NCI-H2081 treated with DMSO at 0.1 percent for 48 hours (cell line): ENCODE measurements around the gene IFI27.

Experiments used
- DNase-seq: peaks from one replicate; lab custom pipeline; 2025; lab: John Stamatoyannopoulos, UW

IFI27 gene

DNA sequence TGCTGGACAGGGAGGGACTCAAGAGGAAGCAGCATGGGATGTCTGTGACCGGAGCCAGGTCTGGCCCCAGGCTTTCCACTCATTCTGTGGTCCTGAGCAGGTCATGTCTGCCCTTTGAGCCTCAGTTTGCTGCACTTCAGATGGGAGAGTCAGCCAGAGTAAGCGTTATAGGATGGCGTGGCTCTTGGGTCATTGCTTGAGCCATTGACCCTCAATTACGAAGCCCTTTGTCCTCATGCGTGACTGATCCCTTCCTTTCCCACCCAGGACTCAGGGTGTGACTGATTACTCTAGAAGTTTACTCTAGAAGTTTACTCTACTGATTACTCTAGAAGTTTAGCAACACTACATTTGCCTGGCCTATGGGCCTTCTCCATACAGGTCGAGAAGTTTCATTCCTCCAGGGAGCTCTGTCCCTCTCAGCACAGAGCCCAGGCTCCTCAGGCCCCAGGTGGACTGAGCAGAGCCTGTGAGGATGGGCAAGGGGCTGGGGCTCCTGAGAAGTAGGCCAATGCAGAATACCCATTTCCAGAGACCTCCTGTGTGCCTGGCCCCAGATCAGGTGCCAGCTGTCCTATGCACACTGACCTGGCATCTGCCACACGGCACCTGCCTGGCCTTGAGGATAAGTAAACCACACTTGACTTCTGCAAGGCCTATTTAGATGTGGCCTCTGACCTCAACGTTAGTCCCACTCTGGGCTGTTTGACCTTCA is 7.6 kb upstream of the IFI27 start:
- DNase-seq: no peak

DNA sequence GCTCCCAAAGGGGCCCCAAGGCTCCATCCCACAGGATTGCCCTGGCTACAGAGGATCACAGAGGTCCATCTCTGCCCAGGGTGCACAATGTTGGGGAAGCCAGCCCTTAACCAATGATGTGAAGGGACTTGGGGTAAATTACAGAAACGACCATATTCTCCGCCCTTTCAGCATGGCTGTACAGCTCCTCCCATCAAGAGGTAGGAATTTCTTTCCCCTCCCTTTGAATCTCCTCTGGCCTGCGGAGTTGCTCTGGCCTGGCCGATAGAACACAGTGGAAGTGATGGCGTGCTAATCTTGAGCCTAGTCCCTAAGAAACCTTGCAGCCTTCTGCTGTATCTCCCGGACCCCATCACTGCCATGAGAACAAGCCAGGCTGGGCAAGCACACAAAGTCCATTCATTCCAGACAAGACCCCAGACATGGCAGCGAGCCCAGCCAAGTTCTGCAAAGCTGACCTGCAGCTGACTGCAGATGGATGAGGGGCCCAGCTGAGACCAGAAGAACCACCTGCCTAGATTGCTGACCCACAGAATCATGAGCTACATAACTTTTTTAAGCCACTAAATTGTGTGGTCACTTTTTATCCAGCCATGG is 6.9 kb upstream of the IFI27 start:
- DNase-seq: no peak

DNA sequence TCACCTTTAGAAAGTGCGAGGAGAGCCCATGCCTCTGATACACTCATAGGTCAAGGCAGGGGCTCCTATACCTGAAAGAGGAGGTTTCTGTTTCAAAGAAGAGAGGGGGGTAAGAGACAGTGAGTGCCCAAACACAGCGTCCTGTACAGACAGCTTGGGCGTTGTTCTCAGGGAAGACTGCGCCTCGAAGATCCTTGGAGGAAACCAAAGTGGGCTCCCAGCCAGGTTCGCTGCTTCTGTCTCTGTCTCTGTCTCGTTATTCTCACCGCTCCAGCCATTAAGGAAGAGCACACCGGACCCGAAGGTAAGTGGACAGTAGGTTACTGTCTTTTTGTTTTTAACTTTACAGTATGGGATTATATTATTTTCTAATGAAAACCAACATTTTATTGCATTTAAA is 5.8 kb upstream of the IFI27 start:
- DNase-seq: no peak

DNA sequence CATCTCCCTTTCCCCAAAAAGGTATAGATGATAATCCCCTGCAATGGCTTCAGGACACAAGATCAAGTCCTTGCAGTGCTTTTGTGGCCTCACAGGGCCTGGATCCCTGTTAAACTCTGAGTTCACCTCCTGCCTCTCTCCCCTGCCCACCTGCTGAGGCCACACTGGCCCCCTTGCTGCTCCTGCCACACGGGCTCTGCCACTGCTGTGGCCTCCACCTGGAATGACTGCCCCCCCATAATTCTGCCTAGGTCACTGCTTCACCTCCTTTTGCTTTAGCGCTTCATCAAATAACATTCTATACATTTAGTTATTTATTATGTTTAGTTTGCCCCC is 653 bp upstream of the IFI27 start:
- DNase-seq: no peak

DNA sequence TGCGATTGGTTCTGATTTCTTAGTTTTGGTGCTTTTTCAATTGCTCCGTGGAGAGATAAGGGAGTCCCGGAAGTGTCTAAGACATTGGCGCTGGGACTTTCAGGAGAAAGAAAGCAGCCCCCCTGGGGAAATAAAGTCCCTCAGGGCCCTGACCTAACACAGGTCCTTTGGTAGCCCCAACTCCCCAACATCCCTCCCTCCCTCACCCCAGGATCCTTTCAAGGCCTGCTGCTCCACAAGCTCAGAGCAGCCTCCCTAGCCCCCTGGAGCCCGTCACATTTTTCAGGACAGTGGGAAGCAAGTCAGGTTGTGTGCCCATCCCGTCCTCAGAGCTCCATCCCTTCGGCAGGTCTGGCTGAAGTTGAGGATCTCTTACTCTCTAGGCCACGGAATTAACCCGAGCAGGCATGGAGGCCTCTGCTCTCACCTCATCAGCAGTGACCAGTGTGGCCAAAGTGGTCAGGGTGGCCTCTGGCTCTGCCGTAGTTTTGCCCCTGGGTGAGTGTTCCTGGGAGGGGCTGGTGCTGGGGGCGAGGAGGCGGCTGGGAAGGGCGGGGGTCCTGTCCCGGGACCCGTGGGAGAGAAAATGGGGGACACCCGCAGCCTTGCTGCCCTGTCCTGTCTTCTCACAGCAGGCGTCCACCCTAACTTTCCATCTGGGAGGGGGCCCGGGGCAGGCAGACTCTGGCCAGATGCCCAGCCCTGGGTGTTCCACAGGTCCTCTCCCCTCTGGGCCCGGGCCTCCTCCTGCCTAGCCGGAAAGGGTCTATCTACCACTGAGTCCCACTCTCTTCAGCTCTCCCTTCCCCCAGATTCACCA is 950 bp downstream of the IFI27 start:
- DNase-seq: no peak

DNA sequence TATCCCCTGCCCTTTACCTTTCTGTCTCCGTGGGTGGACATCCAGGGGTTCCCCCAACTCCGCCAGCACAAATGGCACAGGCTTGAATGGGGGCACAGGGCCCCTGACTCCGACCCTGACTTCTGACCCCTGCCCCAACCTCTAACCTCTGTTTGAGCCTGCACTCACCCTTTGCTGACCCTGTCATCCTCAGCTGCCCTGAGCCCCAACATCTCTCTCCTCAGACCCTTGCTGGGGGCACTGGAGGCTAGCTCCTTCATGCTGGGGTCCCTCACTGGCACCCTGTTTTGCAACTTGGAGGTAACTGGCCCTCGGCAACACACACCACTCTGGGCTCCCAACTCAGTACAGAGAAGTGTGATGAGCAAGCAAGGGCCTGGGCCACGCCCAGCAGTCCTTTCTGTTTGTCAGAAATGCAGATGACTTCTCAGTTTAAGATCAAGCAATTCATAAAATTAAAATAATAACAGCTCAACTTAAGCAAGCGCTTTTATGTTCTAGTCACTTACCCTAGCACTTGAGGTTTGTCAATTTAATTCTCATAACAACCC is 2.1 kb downstream of the IFI27 start:
- no peak for DNase-seq

DNA sequence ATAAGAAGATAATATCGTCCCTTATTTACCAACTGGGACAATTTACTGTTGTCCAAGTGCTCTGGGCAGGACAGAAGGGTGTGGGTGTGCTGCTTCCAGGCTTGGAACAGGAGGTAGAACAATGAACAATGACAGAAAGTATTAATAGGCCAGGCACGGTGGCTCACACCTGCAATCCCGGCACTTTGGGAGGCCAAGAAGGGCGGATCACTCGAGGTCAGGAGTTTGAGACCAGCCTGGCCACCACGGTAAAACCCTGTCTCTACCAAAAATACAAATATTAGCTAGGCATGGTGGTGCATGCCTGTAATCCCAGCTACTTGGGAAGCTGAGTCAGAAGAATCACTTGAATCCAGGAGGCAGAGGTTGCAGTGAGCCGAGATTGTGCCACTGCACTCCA is 2.5 kb downstream of the IFI27 start:
- DNase-seq: no peak

DNA sequence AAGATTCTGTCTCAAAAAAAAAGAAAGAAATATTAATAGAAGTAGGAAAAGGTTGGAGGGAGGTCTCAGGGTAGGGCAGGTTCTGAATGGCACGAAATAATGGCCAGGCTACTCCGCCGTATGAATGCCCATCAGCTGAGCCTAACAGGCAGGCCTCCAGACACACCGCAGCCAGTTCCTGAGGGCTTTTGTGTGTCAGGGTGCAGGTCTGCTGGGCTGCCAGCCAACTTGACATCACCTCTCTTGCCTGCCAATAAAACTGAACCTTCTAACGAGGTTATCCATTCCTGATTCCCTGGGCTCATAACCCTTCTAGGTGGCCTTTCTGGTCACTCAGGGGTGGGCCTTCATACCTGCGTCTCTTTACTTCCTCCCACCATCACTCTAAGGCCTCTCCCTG is 3.0 kb downstream of the IFI27 start:
- DNase-seq: no peak

DNA sequence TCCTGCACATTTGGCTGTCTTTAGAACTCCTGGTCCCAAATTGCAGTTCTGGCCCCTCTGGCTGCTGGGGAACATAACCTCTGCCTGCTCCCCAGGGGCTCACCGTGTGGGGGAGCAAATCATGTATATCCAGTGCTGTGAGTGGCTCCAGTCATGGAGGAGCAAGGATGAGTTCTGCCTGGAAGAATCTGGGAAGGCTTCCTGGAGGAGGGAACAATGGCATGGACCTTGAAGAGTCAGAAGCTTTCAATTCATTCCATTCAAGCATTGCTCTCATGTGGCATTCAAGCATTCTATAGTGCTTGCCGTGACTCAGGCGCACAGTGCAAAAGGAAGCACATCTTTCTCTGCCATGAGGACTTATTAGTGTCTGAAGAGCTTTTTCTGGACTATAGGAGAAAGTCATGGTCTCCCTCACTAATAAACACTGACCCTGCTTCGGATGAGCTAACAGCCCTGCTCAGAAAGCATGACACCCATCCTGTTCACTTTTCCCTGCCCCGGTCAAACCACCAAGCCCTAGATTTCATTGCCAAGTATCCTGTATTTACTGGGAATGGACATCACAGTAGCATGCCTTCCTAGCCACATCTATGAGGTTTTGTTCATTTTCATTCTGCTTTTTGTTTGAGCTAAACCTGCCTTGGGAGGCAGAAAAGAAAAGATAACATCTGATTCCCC is 3.5 kb downstream of the IFI27 start:
- no peak for DNase-seq

DNA sequence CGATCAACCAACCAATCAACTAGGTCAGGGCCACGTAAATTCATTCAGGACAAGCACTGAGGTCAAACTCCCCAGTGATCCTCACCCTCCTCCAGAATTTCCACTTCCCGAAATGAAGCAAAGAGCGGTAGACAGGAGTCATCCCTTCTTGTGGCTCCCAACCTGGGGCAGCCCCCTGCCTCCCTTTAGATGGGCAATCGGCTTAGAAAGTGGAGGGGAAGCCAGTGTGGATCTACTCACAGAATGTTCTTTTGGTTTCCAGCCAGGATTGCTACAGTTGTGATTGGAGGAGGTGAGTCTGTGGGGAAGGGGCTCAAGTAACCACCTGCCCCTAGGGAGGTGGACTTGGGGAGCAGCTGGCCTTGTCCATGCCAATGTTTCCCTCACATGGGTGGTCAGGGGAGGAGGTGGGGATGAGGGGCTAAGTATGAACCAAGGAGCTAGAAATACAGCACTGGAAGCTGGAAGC is 4.1 kb downstream of the IFI27 start:
- no peak for DNase-seq

DNA sequence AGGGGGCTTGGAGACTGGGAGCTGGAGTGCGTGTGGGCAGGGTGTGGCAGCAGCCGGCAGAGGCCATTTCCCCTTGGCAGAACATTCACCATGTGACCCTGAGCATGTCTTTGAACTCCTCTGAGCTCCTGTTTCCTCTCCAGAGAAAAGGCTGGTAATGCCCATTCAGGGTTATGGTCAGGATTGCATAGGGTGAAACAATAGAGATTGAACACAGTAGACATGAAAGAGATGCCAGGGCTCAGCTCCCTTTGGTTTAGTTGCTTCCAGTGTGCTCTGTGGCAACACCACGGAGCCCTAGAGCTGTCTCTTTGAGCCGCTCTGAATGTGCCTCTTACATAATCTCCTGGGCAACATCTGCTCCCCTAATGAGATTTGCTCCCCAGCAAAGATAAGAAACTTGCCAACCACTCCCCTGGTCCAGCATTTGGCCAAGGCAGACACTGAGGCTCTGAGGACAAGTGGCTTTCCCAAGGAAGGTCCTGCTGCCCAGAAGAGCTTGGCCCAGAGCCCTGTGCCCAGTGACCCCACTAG is 4.6 kb downstream of the IFI27 start:
- no peak for DNase-seq

DNA sequence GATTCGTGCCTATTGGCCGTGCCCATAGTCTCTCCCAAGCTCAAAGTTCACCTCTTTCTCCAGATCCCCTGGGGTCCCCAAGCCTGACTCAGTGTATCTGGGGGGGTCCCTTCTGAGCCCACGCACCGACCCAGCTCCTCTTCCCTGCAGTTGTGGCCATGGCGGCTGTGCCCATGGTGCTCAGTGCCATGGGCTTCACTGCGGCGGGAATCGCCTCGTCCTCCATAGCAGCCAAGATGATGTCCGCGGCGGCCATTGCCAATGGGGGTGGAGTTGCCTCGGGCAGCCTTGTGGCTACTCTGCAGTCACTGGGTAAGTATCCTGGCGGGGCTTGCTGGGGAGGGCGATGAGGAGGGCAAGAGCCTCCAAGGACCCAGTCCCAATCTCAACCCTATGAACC is 5.1 kb downstream of the IFI27 start:
- no peak for DNase-seq

DNA sequence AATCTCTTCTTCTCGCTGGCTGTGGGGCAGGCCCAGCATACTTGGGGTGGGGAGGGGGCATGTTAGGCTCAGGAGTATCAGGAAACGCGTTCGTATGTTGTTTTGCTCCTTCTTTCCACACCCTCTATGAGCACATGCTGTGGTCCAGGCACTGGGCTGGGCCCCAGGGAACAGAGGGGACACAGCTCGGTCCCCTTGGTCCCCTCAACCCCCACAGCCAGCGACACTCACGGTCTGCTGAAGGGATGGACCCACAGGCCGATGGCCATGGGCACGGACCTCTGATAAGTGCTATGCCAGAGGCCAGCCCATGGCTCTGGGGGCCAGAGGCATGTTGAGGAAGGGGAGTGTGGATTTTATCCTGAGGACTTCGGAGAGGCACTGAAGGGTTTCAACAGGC is 6.2 kb downstream of the IFI27 start:
- no peak for DNase-seq

DNA sequence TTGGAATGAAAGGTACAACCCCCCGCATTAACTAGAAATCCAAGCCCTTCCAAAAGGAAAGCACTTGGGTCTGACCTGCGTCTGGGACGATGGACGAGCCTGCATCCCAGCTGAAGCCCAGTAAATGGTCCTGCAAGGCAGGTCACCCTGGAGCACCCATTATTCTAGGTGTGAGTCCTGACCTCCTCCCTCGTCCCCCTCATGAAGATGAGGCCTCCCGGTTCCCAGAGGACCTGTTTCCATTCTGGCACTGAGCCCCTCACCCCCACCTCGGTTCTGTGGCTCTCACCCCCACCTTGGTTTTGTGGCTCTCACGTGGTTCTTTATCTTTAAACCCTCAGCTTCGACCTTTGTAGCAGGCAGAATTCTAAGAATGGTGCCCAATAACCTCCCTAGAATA is 7.3 kb downstream of the IFI27 start:
- no peak for DNase-seq

DNA sequence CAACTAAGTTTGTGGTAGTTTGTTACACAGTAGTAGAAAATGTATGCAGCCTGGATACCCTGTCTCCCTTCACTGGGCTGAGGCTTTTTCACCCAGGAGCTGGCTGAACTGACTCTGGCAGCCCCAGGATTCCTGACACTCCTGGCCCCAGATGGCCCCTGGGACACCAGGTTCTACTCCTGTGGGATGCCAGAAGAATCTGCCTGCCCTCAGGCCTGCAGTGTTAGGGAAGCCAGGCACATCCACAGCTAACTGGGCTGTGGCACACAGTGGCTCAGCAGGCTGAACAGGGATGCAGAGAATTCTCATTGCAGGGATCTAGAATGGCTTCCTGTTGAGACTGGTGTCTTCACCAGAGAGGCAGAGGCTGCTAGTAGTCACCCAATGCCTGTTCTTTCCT is 8.5 kb downstream of the IFI27 start:
- DNase-seq: no peak

DNA sequence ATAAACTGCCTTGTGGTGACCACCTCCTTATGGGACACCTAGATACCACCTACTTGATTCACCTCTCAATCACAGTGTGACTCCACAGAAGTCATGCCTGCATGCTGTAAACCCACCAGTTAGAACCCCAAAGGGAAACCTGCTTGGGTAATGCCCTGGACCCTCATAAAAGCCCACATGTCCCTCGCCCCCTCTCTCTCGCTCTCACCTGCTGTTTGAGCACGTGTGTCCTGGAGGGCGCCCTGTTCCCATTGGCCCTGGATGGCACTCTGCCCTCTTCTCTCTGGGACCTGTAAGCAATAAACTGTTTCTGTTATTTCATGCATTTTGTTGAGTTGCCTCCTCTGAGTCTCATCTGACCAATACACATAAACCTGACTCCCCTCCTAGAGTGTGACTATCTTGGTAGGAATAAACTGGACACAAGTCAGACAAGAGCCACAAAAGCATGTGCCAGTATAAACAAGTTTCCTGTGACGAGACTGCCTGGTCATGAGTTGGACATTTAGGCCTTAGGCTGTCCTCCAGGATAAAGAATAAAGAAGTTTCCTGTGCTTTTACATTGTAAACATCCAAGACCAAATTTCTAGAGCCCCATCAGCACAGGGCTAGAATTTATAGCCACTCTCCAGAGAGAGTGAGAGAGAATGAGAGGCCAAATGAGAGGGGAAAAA is 10.3 kb downstream of the IFI27 start:
- no peak for DNase-seq

DNA sequence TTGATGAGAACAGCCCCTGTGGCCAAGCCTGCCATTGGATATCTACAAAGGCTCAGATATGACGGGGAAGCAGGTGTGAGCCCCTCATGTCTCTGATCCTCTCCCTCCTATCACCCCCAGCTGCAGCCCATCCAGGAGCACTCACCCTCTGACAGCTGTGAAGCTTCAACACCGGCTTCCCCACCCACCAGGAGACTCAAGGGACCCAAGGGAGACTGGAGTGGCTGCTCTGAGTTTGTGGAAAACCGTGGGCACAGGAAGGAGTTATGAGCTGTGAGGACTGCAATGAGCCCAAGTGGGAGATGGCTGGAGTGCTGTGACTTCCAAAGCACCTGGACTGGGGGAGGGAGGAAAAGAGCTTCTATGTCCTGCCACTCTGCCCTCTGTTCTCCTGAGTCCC is 10.9 kb downstream of the IFI27 start:
- DNase-seq: no peak

DNA sequence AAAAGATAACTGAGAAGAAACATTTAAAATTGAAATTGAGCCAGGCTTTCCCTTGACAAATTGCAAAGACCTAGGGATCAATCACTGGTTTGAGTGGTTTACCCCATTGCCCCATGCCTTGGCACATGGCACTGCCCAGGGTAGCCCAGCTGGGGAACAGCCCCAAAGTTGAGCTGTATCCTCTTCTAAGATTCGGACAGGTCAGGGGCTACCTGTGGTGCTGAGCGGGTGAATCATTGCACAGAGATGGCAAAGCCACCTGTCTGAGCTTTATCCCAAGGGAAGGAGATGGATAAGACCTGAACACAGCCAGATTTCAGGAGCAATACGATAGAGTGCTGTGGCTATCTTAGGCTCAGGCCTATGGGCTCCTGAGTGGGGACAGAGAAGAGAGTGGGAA is 11.9 kb downstream of the IFI27 start:
- DNase-seq: no peak

DNA sequence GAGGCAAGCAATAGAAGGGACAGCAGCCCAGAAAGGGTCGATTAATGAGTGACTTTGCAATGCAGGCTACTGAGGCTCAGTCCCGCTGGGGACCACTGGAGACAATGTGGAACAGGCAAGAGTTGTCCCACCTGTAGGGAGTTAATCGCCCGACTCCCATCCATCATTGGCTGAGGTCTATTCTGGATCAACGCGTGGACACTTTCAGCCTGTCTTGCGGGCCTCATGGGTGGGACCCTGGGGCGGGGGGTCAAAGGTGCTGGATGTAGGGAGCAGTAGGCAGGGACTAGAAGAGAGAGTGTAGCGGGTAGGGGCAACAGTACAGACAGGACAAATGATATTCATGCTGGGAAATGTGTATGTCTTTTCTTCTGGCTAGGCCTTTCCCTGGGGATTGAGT is 12.8 kb downstream of the IFI27 start:
- DNase-seq: no peak

DNA sequence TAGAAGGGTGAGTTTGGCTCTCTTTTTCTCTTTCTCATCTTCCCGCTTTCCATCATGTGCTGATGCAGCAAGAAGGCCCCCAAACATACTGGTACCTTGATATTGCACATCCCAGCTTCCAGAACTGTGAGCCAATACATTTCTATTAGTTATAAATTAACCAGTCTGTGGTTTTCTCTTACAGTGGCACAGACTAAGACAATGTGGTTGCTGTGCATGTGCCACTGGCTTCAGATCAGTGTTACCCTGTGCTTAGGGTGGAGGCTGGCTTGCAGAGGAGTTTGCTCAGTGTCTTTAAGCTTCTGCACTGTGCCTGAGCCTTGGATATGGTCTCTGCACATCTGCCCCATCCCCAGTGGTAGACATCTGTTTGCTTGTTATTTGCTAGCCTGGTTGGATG is 13.3 kb downstream of the IFI27 start:
- DNase-seq: no peak

DNA sequence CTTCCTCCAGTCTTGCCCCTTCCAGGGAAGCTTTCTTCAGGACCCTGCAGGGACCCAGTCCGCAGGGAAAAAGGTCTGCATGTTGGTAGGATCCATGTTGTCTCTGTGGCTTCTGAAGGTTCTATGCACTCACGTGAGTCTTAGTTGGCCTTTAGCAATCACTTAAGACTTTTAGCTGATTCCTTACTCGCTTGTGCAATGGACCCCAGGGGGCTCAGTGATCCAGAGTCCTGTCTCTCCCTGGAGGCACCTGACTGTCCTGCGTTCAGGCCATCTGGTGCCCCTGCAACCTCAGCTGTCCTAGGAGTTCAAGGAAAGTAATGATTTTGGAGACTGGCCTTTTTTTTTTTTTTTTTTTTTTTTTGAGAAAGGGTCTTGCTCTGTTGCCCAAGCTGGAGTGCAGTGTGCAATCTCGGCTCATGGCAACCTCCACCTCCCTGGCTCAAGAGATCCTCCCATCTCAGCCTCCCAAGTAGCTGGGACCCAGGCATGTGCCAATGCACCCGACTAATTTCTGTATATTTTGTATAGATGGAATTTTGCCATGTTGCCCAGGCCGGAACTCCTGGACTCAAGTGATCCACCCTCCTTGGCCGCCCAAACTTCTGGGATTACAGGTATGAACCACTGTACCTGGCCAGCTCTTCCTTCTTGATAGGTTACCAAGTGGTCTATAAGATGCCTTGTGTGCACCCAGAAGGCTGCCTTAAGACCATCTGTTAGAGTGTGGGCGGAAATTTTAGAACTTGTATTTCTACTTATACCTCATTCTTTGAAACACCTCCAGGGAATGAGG is 14.2 kb downstream of the IFI27 start:
- no peak for DNase-seq
